ENCODE data around the gene NXPH1.

GRCh38 chr7:8391353-8392062, 41.9 kb upstream of the NXPH1 start:
- TF ChIP-seq ATF6 (CRISPR knock-in tag; IDR thresholded peaks at IDR 0.05) (no peak), ZNF512 (CRISPR knock-in tag; IDR thresholded peaks at IDR 0.05; ENCODE audit: borderline replicate concordance) (no peak), CREB1 (CRISPR knock-in tag; IDR thresholded peaks at IDR 0.05) (no peak), TEAD4 (CRISPR knock-in tag; IDR thresholded peaks at IDR 0.05) (no peak), NFE2L1 (CRISPR knock-in tag; IDR thresholded peaks at IDR 0.05) (no peak), E2F5 (CRISPR knock-in tag; IDR thresholded peaks at IDR 0.05) (no peak)

Measured in WTC11 (cell line).